IMR-90 (cell line): ENCODE data around the gene GDPD2.

Source experiments
- POLR2A ChIP-seq: IDR thresholded peaks from 2 replicates; pipeline ENCODE4 v1.6.1; 2012; ENCODE audit warnings: mild to moderate bottlenecking, low read depth, low read length
- RAD21 ChIP-seq: IDR thresholded peaks from 2 replicates; pipeline ENCODE4 v1.6.1; 2012; ENCODE audit warnings: low read length, improper control_type of control experiment
- RCOR1 ChIP-seq: IDR thresholded peaks from 2 replicates; pipeline ENCODE4 v1.6.1; 2012; ENCODE audit warnings: mild to moderate bottlenecking, low read length, improper control_type of control experiment; ENCODE audit not compliant: insufficient replicate concordance
- RFX5 ChIP-seq: IDR thresholded peaks from 2 replicates; pipeline ENCODE4 v1.8.0; 2012; ENCODE audit warnings: low read depth, mild to moderate bottlenecking, low read length, moderate library complexity
- SMC3 ChIP-seq: fragments of 150-350 bp; IDR thresholded peaks from 2 replicates; pipeline ENCODE4 v1.6.1; 2016; ENCODE audit warnings: low read depth, mild to moderate bottlenecking, antibody characterized with exemption, low read length, moderate library complexity
- TF ChIP-seq, protein P1 (sequence below): conservative IDR thresholded peaks from 2 replicates; pipeline ENCODE4 v1.5.1; 2012; ENCODE audit warnings: mild to moderate bottlenecking, low read depth, low read length, improper control_type of control experiment
- TF ChIP-seq, protein P2 (sequence below): fragments of 150-350 bp; IDR thresholded peaks from 2 replicates; pipeline ENCODE4 v1.6.1; 2016; ENCODE audit warnings: low read depth, mild to moderate bottlenecking, low read length, moderate library complexity, borderline replicate concordance

DNA sequence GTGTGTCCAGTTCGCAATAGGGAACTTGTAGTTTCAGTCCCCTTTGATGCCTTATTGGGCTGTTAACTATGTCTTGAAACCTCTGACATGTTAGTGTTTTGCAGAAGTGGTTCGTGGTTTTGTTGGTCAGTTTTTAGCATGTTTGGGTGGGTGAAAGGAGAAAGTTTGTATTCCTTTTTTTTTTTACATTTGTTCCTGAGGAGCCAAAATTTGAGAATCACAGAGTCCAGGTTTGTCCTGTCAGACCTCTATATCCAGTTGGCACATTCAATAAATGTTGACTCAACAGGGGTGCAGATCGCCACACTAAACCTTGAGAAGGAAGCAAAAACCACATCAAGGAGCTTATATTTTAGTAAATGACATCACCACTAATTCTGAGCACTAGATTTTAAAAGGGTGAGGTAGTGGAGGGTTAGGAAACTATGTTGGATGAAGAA is 47.8 kb downstream of the GDPD2 start:
- TF ChIP-seq SMC3, result no peak
- TF ChIP-seq, protein P1, sequence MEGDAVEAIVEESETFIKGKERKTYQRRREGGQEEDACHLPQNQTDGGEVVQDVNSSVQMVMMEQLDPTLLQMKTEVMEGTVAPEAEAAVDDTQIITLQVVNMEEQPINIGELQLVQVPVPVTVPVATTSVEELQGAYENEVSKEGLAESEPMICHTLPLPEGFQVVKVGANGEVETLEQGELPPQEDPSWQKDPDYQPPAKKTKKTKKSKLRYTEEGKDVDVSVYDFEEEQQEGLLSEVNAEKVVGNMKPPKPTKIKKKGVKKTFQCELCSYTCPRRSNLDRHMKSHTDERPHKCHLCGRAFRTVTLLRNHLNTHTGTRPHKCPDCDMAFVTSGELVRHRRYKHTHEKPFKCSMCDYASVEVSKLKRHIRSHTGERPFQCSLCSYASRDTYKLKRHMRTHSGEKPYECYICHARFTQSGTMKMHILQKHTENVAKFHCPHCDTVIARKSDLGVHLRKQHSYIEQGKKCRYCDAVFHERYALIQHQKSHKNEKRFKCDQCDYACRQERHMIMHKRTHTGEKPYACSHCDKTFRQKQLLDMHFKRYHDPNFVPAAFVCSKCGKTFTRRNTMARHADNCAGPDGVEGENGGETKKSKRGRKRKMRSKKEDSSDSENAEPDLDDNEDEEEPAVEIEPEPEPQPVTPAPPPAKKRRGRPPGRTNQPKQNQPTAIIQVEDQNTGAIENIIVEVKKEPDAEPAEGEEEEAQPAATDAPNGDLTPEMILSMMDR, result no peak
- TF ChIP-seq RCOR1, result no peak
- TF ChIP-seq POLR2A, result no peak
- TF ChIP-seq, protein P2, sequence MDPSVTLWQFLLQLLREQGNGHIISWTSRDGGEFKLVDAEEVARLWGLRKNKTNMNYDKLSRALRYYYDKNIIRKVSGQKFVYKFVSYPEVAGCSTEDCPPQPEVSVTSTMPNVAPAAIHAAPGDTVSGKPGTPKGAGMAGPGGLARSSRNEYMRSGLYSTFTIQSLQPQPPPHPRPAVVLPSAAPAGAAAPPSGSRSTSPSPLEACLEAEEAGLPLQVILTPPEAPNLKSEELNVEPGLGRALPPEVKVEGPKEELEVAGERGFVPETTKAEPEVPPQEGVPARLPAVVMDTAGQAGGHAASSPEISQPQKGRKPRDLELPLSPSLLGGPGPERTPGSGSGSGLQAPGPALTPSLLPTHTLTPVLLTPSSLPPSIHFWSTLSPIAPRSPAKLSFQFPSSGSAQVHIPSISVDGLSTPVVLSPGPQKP, result no peak
- no peak for TF ChIP-seq RAD21
- TF ChIP-seq RFX5, result no peak
